ENCODE measurements around the gene DNMT1.

DNA sequence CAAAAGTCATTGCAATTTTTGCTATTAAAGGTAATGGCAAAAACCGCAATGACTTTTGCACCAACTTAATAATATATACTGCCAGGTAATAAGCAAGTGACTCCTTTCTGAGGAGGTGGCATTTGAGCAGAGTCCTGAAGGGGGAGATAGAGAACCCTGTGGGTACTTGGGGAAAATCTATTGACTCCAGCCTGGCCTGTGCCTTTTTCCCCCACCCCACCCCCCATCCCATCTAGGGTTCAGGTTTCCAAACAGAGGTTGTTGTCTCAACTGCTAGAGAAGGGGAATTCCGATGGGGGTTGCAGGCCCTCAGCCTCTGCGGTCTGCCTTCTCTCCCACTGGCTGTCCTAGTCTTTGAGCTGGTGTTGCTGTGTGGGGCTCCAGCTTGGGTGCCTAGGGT lies 24.9 kb upstream of the DNMT1 start:
- TF ChIP-seq, protein P1, sequence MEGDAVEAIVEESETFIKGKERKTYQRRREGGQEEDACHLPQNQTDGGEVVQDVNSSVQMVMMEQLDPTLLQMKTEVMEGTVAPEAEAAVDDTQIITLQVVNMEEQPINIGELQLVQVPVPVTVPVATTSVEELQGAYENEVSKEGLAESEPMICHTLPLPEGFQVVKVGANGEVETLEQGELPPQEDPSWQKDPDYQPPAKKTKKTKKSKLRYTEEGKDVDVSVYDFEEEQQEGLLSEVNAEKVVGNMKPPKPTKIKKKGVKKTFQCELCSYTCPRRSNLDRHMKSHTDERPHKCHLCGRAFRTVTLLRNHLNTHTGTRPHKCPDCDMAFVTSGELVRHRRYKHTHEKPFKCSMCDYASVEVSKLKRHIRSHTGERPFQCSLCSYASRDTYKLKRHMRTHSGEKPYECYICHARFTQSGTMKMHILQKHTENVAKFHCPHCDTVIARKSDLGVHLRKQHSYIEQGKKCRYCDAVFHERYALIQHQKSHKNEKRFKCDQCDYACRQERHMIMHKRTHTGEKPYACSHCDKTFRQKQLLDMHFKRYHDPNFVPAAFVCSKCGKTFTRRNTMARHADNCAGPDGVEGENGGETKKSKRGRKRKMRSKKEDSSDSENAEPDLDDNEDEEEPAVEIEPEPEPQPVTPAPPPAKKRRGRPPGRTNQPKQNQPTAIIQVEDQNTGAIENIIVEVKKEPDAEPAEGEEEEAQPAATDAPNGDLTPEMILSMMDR (IDR thresholded peaks at IDR 0.05) = no peak
- no peak for TF ChIP-seq POLR2A (IDR thresholded peaks at IDR 0.05)

Data from testis (tissue), 2 donors.